GM12801 (cell line): ENCODE results near the gene COL5A2.

Source experiments
- TF ChIP-seq, protein P1 (sequence below): IDR thresholded peaks from one replicate; pipeline ENCODE4 v1.5.1; 2011; ENCODE audit warnings: control low read depth; ENCODE audit not compliant: insufficient read length; ENCODE audit errors: extremely low read depth

Gene COL5A2

DNA sequence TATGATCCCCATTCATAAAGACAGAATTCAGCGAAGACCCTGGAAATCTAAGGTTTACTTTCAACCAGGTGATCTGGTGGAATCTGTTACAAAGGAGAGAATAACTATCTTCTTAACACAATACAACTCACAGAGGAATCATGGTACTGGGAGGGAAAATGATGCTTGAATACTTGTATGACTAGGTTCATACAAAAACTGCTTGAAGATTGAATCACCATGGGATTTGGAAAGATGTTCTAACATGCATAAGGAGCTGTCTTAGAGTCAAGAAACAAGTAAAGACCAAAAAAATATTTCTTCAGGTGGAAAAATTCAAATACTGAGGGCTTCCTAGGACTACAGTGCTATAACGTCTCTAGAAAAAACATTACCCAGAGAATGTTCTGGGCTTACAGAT lies 32.2 kb downstream of the COL5A2 start:
- TF ChIP-seq, protein P1, sequence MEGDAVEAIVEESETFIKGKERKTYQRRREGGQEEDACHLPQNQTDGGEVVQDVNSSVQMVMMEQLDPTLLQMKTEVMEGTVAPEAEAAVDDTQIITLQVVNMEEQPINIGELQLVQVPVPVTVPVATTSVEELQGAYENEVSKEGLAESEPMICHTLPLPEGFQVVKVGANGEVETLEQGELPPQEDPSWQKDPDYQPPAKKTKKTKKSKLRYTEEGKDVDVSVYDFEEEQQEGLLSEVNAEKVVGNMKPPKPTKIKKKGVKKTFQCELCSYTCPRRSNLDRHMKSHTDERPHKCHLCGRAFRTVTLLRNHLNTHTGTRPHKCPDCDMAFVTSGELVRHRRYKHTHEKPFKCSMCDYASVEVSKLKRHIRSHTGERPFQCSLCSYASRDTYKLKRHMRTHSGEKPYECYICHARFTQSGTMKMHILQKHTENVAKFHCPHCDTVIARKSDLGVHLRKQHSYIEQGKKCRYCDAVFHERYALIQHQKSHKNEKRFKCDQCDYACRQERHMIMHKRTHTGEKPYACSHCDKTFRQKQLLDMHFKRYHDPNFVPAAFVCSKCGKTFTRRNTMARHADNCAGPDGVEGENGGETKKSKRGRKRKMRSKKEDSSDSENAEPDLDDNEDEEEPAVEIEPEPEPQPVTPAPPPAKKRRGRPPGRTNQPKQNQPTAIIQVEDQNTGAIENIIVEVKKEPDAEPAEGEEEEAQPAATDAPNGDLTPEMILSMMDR: no peak

DNA sequence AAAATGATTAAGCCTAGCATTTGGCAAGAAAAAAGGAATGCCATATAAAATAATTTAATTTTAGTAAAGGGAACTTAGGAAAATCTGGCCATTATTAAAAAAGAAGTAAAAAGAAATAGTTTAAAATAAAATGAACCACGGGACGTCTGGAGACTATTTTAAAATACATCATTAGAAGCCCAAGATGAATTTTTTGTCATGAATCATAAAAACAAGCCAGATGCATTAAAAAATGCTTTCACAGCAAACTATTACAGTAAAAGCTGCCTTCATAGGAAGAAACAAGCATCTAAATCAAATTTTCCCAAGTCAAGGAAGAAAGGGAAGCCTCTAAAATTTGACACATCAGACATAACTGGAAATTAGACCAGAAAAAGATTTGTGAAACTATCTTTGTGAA lies 33.0 kb downstream of the COL5A2 start:
- TF ChIP-seq, protein P1: no peak

DNA sequence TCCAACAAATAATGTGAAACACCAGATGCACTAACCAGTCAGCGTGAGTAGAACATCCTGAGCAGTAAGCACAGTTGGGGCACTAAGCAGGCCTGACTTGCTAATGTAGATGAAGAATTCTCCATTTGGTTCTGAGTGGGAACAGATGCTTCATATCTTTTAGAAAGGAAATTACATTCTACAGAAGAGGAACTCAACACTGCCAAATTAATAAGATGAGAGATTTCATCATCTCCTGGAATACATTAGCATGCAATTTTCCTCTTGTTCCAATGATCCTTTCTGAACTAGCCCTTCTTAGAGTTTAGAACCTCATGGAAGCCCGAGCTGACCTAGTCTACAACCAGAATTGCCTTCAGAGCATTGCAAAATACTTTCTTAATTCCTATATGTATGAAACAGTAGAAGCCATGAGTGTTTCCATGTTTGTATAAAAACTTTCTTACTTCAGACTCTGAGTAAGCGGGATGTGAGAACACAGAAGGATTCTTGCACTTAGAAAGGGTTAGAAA lies 34.8 kb downstream of the COL5A2 start:
- TF ChIP-seq, protein P1: no peak

GRCh38 chr2:189143925-189144324 lies 35.6 kb downstream of the COL5A2 start:
- TF ChIP-seq, protein P1: no peak

- TF ChIP-seq, protein P1: no peak
These were observed 36.4 kb downstream of the COL5A2 start for GRCh38 chr2:189142893-189143759.

DNA sequence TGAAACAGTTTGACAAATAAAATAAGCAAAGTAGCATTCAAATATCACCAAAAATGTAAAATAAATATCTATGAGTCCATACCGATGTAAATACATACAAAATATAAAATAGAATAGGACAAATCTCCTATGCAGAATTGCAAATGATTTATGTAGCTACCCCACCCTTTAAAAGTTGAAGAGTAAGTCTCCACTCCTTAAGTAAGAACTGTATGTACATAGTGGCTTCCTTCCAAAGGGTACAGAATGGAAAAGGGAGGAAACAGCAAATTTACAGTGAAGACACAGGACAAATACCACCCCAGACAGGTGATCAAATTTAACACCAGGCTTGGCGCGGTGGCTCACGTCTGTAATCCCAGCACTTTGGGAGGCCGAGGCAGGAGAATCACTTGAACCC lies 40.8 kb downstream of the COL5A2 start:
- TF ChIP-seq, protein P1: no peak

- TF ChIP-seq, protein P1: no peak
These were observed 42.0 kb downstream of the COL5A2 start for GRCh38 chr2:189137519-189137918.
